K562 (cell line): Measurements from ENCODE around the gene OSBPL1A. TPM values are rescaled to one million over a fixed set of nuclear protein-coding genes. Genes with fewer than 3 reads are reported as not detected.

Source experiments
- MGA ChIP-seq: fragments of 450-650 bp; IDR thresholded peaks from 2 replicates; pipeline ENCODE4 v1.6.1; 2016; ENCODE audit warnings: mild to moderate bottlenecking, moderate library complexity
- polyA plus RNA-seq, 8 experiments: library from polyadenylated mRNA; depleted of rRNA in 4 of 8; stranded (reverse) in 5 of 8; unstranded in 3 of 8; fragments of >200 nt; fragmentation: Nextera tagmentation in 2 of 8; fragmentation: Illumina TruSeq in 1 of 8; extraction: Ambion mirVana in 2 of 8; extraction: Trizol in 1 of 8; gene quantifications; 2 replicates each; pipeline versions ENCODE4 v1.2.1 to v1.2.3, GENCODE V29; 2011 to 2014; ENCODE audit warnings: inconsistent platforms in 1 of 8, missing spikeins in 1 of 8
- total RNA-seq, 7 experiments: library from RNA; depleted of rRNA in 6 of 7; stranded (reverse); fragments of >200 nt in 6 of 7; fragmentation: Illumina TruSeq in 2 of 7; extraction: Trizol in 2 of 7; gene quantifications; 2 replicates each; pipeline versions ENCODE4 v1.2.1 to v1.2.3, GENCODE V29; 2011 to 2021; ENCODE audit warnings: low replicate concordance in 1 of 7

Gene OSBPL1A
- total and polyA plus RNA-seq, 9 of the 15 experiments (the other 6 are each of a cell fraction or from before 2014, with no cell fraction given): 0.40 to 0.49 TPM; not detected in 7

DNA sequence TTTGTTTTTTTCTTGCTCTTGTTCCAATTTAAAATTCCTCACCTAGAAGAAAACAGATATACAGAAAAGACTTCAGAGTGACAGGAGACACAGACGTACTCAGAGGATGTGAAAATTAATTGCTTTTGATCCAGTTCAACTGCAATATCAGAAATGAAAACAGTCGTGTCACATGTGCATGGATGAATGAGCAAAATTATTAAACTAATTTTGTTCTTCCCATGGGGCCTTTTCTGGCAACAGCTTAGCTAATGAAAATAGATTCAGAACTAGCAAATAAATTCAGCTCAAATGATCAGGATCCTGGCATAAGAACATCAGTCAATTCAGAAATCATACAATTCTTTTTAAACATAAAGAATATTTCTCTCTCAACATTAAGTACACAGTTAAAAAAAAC, 158.3 kb downstream of the OSBPL1A start (continued):
- TF ChIP-seq MGA: no peak
